ENCODE measurements around the gene FAM111B.

FAM111B gene

DNA sequence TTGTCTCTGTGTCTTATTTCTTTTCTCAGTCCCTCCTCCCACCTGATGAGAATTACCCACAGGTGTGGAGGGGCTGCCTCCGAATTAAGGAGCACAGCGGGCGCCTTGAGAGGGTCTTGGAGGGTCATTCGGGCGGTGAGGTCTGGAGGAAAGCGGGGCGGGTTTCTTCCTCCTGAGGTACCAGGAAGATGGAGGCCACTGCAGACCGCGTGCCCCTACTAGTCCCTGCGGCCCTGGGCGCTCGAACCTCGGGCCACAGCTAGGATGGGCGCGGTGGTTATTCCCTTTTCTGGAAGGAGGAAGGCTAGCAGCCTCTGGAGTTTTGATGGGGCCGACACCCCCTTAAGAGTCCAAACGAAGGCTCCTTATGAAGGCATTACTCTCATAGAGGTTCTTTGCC lies 30.2 kb downstream of the FAM111B start:
- TF ChIP-seq ZNF274 (IDR thresholded peaks at IDR 0.05; ENCODE audit: low read depth, low read length): no peak
- H3K4me3 ChIP-seq (ENCODE audit: low read length): no peak overlapping the region

DNA sequence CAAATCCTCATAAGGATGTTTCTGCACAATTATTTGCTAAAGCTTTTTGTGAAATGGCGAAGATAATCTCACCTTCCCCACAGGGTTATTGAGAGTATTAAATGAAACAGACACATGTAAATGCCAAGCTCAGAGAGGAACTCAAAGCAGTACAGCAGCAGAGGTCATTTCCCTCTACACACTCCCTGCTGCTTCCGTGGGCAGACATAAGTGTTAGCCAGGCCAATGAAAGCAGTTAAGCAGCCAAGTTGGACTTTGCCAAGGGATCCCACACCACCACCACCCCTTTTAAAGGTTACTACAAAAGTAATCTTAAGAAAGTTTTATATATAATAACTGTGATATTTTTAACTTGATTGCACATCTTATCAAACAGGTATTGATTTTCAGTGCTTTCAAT lies 31.6 kb downstream of the FAM111B start:
- no peak overlapping the region for H3K4me3 ChIP-seq (ENCODE audit: low read length)
- no peak for TF ChIP-seq ZNF274 (IDR thresholded peaks at IDR 0.05; ENCODE audit: low read depth, low read length)

DNA sequence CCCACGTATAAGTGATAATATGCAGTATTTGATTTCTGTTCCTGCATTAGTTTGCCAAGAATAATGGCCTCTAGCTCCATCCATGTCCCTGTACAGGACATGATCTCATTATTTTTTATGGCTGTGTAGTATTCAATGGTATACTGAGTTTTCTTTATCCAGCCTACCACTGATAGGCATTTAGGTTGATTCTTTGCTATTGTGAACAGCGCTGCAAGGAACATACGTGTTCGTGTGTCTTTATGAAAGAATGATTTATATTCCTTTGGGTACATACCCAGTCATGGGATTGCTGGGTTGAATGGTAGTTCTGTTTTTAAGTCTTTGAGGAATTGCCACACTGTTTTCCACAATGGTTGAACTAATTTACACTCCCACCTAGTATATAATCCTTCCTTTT lies 34.2 kb downstream of the FAM111B start:
- TF ChIP-seq ZNF274 (IDR thresholded peaks at IDR 0.05; ENCODE audit: low read depth, low read length): no peak
- H3K4me3 ChIP-seq (ENCODE audit: low read length): no peak overlapping the region

DNA sequence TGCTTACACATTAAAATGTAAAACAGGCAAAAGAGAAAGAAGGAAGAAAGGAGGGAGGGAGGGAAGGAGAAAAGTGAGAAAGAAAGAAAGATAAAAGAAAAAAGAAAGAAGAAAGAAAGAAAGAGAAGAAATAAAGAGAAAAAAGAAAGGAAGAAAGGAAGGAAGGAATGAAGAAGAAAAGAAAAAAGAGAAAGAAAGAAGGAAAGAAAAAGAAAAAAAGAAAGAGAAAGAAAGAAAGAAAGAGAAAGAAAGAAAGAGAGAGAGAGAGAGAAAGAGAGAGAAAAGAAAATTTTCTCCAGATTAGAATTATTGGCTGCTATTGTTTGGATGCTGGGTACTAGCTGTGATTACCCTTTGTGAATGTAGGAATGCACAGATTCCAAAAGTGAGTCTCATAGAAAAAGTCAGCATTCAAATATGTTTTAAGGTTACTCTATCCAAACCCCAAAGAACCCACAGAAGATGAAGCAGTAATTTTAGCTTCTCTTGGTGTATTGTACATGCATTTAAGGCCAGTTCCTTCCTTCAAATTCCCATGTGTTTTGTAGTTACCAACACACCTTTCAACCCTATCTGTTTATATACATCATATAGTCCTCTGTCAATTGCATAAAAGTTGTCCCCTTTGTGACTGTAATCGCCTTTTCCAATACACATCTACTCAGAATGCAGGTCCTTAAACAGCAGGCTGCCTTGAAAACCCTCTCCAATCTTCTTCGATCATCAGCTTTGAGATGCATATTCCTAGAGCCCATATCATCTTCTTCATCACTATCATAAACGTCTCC lies 34.8 kb downstream of the FAM111B start:
- H3K4me3 ChIP-seq (ENCODE audit: low read length): peak overlapping the region; percentile 95
- no peak for TF ChIP-seq ZNF274 (IDR thresholded peaks at IDR 0.05; ENCODE audit: low read depth, low read length)

DNA sequence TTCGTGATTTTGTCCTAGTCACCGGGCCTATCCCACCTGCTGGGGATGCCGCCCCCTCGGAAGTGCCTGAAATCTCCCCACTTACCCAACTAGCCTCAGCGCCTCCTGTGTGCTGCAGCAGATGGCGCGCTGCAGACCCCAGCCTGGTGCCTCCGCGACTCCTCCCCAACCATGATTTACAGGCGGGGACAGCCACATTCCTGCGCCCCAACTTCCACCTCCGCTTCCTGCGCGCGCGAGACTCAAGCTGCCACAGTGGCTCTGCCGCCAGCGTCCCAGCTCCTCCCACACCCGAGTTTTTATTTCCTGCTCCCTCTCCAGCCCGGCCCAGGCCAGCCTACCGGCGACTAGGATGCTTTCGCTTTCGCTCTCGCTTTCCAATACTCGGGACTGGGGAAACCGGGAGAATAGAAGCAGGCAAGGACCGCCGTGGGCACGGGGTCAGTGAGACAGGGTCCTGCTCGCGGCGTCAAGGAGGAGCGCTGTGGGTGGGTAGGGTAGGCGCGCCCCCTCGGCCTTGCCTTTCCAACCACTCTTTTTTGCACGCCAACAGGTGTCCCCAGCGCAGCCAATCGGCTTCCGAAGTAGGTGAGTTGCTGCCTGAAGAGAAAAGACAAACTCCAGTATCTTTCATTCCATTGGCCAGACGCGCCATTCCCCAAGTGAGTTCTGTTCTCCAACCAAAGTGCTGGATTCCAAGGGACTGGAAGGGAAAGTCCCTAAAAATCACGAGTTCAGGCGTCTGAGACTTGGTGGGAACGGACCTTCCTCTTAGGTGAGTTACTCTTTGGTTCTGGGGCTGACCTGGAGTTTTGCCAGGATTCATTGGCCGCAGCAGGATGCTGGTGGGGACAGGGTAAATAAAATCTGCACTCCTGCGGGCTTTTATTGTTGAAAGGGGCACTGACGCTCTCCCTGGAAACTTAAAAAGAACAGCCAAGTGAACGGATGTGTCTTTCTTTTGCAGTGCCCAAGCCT lies 35.8 kb downstream of the FAM111B start, which contains the start of gene FAM111A:
FAM111A (plus strand) TSS at position 327 of the 978 bp plus-strand sequence. CDS start 6,017 bp downstream, outside the sequence.
- H3K4me3 ChIP-seq (ENCODE audit: low read length): peak within 1 kb of the TSS; percentile 95
- TF ChIP-seq ZNF274 (IDR thresholded peaks at IDR 0.05; ENCODE audit: low read depth, low read length): no peak

DNA sequence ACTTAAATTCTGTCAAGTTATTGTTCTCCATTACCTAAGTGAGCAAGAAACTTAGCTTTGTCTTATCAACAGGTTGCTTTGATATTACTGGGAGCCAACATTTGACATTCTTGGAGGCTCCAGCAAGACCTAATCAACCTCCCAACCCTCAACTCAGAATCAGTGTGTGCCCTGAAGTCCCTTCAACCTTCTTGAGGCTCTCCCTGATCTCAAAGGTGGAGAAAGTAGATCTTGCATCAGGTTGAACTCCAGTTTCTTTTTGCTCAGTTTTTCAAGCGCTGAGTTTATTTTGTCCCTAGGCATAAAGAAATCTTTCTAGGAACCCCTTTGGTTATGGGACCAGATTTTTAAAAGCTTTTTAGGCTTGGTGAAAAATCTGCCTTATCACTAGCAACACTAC lies 37.1 kb downstream of the FAM111B start:
- H3K4me3 ChIP-seq (ENCODE audit: low read length): peak overlapping the region; percentile 95

DNA sequence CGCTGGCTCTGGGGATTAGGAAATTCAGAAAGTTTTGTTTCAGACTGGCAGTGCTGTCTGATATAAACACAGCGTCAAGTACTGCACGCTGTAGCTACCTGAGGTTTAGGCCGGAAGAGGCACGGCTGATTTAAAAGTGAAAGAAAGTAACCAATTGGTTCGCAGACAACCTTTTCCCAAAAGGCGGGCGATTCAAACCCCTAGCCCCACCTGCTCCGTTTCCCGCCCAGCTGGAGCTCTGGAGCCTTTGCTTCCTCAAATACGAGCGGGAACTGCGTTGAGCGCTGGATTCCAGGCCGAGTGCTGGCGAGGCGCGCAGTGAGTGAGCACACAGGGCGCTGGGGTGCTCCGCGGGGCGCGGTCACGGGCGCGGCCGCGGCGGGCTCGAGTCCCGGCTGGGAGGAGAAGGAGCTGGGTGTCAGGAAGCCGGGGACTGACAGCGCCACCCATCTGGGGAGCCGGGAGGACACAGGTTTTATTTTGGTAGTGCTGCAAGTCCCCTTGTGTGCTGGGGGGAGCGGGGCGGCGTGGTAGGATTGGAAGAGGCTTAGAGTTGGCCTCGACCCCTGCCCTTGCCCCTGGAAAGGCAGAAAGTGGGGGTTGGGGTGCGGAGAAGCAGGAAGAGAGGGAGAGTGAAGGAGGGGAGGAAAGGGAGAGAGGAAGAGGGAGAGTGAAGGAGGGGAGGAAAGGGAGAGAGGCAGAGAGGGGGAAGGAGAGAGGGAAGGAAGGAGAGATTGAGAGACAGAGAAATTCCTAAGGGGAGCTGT lies 37.7 kb downstream of the FAM111B start:
- TF ChIP-seq ZNF274 (IDR thresholded peaks at IDR 0.05; ENCODE audit: low read depth, low read length): no peak

More for the DNA sequence above, 37.1 kb downstream of the FAM111B start:
- TF ChIP-seq ZNF274 (IDR thresholded peaks at IDR 0.05; ENCODE audit: low read depth, low read length): no peak

DNA sequence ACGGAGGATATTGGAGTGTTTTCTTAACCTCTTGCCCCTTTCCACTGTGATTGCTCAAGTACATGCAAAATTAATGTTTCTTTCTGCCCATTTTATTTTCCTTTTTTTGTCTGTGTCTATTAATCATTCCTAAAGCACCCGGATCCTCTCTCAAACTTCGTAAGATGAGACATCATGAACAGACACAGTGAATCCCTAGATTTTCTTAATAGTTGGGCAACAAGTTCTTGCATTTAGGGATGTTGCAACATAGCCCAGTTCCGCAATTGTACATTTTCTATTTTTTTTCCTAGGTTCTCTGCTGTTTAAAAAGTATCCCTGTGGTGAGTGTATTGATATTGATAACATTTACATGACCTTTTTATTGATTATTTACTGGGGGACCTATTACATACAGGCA lies 38.5 kb downstream of the FAM111B start:
- H3K4me3 ChIP-seq (ENCODE audit: low read length): peak overlapping the region; percentile 95
- no peak for TF ChIP-seq ZNF274 (IDR thresholded peaks at IDR 0.05; ENCODE audit: low read depth, low read length)

More for the DNA sequence above, 37.7 kb downstream of the FAM111B start:
- peak overlapping the region; percentile 95 for H3K4me3 ChIP-seq (ENCODE audit: low read length)

DNA sequence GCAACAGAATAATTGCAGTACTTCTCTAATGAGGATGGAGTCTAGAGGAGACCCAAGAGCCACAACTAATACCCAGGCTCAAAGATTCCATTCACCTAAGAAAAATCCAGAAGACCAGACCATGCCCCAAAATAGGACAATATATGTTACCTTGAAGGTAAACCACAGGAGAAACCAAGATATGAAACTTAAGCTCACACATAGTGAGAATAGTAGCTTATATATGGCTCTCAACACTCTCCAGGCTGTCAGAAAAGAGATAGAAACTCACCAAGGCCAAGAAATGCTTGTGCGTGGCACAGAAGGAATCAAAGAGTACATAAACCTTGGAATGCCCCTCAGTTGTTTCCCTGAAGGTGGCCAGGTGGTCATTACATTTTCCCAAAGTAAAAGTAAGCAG lies 44.7 kb downstream of the FAM111B start:
- peak overlapping the region; percentile 18; the same call in 1 of the 2 replicates for H3K4me3 ChIP-seq (ENCODE audit: low read length)
- TF ChIP-seq ZNF274 (IDR thresholded peaks at IDR 0.05; ENCODE audit: low read depth, low read length): no peak

DNA sequence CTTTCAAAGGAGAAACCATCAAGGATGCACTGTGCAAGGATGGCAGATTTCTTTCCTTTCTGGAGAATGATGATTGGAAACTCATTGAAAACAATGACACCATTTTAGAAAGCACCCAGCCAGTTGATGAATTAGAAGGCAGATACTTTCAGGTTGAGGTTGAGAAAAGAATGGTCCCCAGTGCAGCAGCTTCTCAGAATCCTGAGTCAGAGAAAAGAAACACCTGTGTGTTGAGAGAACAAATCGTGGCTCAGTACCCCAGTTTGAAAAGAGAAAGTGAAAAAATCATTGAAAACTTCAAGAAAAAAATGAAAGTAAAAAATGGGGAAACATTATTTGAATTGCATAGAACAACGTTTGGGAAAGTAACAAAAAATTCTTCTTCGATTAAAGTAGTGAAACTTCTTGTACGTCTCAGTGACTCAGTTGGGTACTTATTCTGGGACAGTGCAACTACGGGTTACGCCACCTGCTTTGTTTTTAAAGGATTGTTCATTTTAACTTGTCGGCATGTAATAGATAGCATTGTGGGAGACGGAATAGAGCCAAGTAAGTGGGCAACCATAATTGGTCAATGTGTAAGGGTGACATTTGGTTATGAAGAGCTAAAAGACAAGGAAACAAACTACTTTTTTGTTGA lies 45.4 kb downstream of the FAM111B start:
- no peak for TF ChIP-seq ZNF274 (IDR thresholded peaks at IDR 0.05; ENCODE audit: low read depth, low read length)
- peak overlapping the region; percentile 1; the same call in 1 of the 2 replicates for H3K4me3 ChIP-seq (ENCODE audit: low read length)

DNA sequence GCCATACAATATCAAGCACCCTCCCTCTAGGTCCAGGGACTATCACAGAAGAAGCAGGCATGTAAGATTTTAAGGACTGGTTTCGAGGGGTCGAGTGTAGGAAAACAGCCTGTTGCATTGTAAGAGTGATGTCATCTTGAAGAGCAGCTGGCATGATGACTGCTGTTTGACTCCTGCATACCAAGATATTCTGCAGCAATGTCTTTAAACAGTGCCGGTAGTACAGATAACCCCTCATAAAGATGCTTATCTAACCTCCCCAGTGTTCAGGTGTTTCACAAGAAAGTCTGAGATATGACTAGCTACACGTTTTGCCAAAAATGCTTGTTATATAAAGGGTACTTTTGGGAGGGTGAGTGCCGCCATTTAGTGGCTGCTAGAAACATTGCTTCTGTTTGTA lies 47.6 kb downstream of the FAM111B start:
- H3K4me3 ChIP-seq (ENCODE audit: low read length): no peak overlapping the region
- no peak for TF ChIP-seq ZNF274 (IDR thresholded peaks at IDR 0.05; ENCODE audit: low read depth, low read length)

DNA sequence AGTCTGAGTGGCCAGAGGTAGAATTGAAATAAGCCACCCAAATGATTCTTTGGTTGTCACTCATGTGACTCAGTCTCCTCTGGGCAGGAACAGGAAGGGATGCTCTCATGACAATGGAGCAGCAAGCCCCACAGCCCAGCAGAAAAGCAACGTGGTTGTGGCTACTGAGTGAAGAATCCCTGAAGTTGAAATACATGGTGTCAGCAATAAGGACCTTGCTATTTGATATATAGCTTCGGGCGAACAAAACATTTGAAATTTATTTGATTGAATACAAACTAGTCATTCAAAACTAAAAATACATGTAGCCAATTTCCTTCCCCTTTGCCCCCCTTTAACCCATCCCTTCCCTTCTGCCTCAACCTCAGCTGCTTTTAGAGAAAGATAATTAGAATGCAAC lies 50.4 kb downstream of the FAM111B start:
- no peak overlapping the region for H3K4me3 ChIP-seq (ENCODE audit: low read length)
- TF ChIP-seq ZNF274 (IDR thresholded peaks at IDR 0.05; ENCODE audit: low read depth, low read length): no peak

Measured in GM08714 (cell line).